Calu3 (cell line): ENCODE results near the gene TMEM235. TPM values are rescaled to one million over a fixed set of nuclear protein-coding genes. Genes with fewer than 3 reads are reported as not detected.
"Not testable (repeated sequence)": the region's sequence is repeated elsewhere in the genome, so short reads cannot be mapped to it uniquely, and the experiment has no call there.

Source experiments
- BruUV-seq: library from RNA; stranded (reverse); fragments of 400-500 nt; replicated peaks from 2 replicates; lab custom pipeline; 2021; lab: Mats Ljungman, UMichigan
- CTCF ChIA-PET: fragments of 300-600 bp; sonication (Branson Sonifier 250); formaldehyde crosslinking; loops from one replicate; lab custom pipeline; 2022; ENCODE audit warnings: antibody characterized with exemption; lab: Charles Lee
- DNase-seq: peaks from one replicate; pipeline ENCODE4 v3.0.0; 2022
- H3K27ac Mint-ChIP-seq: one replicate; pipeline ENCODE4 v1.8.0; 2022; ENCODE audit warnings: mixed read lengths; ENCODE audit not compliant: unreplicated experiment
- H3K27me3 Mint-ChIP-seq: one replicate; pipeline ENCODE4 v1.8.0; 2022; ENCODE audit warnings: mixed read lengths; ENCODE audit not compliant: unreplicated experiment
- H3K36me3 Mint-ChIP-seq: one replicate; pipeline ENCODE4 v1.8.0; 2022; ENCODE audit warnings: mild to moderate bottlenecking, moderate library complexity, mixed read lengths; ENCODE audit not compliant: insufficient read depth, unreplicated experiment
- H3K4me1 Mint-ChIP-seq: one replicate; pipeline ENCODE4 v1.8.0; 2022; ENCODE audit warnings: mild to moderate bottlenecking, low read depth, mixed read lengths; ENCODE audit not compliant: unreplicated experiment
- H3K4me3 Mint-ChIP-seq: one replicate; pipeline ENCODE4 v1.8.0; 2022; ENCODE audit warnings: mild to moderate bottlenecking, low read depth, moderate library complexity, mixed read lengths; ENCODE audit not compliant: unreplicated experiment
- H3K9me3 Mint-ChIP-seq: one replicate; pipeline ENCODE4 v1.8.0; 2022; ENCODE audit warnings: low read depth, mixed read lengths; ENCODE audit not compliant: unreplicated experiment
- intact Hi-C: fragments of 100-400 bp; cut with micrococcal nuclease; formaldehyde crosslinking; loops from one replicate; pipeline ENCODE4 v1.10.0; 2022; ENCODE audit not compliant: unreplicated experiment
- total RNA-seq: library from RNA; stranded (reverse); gene quantifications from 2 replicates; pipeline ENCODE4 v1.2.3, GENCODE V29; 2022
- TF ChIP-seq, protein P1 (sequence below): fragments of 200-600 bp; IDR thresholded peaks from one replicate; pipeline ENCODE4 v1.8.0; 2022; ENCODE audit warnings: antibody characterized with exemption; ENCODE audit not compliant: unreplicated experiment

The TMEM235 gene
- total RNA-seq, 1 experiment from 2014 or later, result not detected

- H3K36me3 Mint-ChIP-seq, result no peaks in the 10 kb centered on the region
- DNase-seq, result no peak
- intact Hi-C loops, result no loop called here
- no peak overlapping the region for H3K4me3 Mint-ChIP-seq
- no peaks in the 10 kb centered on the region for H3K9me3 Mint-ChIP-seq
- peaks cover 41% of the 10 kb centered on the region for H3K27me3 Mint-ChIP-seq
- TF ChIP-seq, protein P1, sequence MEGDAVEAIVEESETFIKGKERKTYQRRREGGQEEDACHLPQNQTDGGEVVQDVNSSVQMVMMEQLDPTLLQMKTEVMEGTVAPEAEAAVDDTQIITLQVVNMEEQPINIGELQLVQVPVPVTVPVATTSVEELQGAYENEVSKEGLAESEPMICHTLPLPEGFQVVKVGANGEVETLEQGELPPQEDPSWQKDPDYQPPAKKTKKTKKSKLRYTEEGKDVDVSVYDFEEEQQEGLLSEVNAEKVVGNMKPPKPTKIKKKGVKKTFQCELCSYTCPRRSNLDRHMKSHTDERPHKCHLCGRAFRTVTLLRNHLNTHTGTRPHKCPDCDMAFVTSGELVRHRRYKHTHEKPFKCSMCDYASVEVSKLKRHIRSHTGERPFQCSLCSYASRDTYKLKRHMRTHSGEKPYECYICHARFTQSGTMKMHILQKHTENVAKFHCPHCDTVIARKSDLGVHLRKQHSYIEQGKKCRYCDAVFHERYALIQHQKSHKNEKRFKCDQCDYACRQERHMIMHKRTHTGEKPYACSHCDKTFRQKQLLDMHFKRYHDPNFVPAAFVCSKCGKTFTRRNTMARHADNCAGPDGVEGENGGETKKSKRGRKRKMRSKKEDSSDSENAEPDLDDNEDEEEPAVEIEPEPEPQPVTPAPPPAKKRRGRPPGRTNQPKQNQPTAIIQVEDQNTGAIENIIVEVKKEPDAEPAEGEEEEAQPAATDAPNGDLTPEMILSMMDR, result no peak
- H3K27ac Mint-ChIP-seq, result no peak overlapping the region
- peaks cover 8% of the 10 kb centered on the region for H3K4me1 Mint-ChIP-seq
- BruUV-seq, result no TSS peak
- CTCF ChIA-PET, result no interaction called here
Measured at GRCh38 chr17:78234261-78234865, 2.9 kb downstream of the TMEM235 start.

DNA sequence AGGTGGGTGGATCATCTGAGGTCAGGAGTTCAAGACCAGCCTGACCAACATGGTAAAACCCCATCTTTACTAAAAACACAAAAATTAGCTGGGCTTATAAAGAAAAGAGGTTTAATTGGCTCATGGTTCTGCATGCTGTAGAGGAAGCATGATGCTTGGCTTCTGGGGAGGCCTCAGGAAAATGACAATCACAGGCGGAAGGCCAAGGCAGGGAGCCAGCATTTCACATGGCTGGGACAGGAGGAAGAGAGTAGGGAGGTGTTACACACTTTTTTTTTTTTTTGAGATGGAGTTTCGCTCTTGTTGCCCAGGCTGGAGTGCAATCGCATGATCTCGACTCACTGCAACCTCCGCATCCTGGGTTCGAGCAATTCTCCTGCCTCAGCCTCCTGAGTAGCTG, 3.6 kb downstream of the TMEM235 start:
- H3K9me3 Mint-ChIP-seq, H3K4me1 Mint-ChIP-seq, H3K27ac Mint-ChIP-seq, H3K4me3 Mint-ChIP-seq, H3K36me3 Mint-ChIP-seq, BruUV-seq, intact Hi-C loops, DNase-seq: not testable (repeated sequence)
- CTCF ChIA-PET, result interaction anchor here (0.7 kb wide), 2 partner anchors 27 to 156 kb away, joined by 3 to 4 read pairs; no protein-coding TSS in a partner anchor
- H3K27me3 Mint-ChIP-seq, result peaks cover 41% of the 10 kb centered on the region

DNA sequence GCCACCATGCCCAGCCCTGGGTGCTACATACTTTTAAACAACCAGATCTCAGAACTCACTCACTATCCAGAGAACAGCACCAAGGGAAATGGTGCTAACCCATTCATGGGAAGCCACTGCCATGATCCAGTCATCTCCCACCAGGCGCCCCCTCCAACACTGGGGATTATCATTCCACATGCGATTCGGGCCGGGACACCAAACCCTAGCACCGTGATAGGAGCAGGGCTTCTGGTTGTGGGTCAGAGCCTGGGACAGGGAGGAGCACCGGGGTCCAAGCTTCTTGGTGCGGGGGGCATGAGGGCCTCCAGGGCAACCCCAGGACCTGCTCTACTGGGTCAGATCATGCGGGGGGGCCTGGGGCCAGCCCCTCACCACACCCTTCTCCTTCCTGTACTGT, 4.5 kb downstream of the TMEM235 start:
- no peak overlapping the region for H3K27ac Mint-ChIP-seq
- no peak overlapping the region for H3K4me3 Mint-ChIP-seq
- no TSS peak for BruUV-seq
- DNase-seq, result no peak
- TF ChIP-seq, protein P1, result no peak
- no peaks in the 10 kb centered on the region for H3K36me3 Mint-ChIP-seq
- H3K4me1 Mint-ChIP-seq, result peaks cover 4% of the 10 kb centered on the region
- intact Hi-C loops, result no loop called here
- H3K9me3 Mint-ChIP-seq, result no peaks in the 10 kb centered on the region
- CTCF ChIA-PET, result interaction anchor here (0.7 kb wide), 1 partner anchor 155 kb away, joined by 3 read pairs; no protein-coding TSS in a partner anchor
- H3K27me3 Mint-ChIP-seq, result peaks cover 32% of the 10 kb centered on the region

DNA sequence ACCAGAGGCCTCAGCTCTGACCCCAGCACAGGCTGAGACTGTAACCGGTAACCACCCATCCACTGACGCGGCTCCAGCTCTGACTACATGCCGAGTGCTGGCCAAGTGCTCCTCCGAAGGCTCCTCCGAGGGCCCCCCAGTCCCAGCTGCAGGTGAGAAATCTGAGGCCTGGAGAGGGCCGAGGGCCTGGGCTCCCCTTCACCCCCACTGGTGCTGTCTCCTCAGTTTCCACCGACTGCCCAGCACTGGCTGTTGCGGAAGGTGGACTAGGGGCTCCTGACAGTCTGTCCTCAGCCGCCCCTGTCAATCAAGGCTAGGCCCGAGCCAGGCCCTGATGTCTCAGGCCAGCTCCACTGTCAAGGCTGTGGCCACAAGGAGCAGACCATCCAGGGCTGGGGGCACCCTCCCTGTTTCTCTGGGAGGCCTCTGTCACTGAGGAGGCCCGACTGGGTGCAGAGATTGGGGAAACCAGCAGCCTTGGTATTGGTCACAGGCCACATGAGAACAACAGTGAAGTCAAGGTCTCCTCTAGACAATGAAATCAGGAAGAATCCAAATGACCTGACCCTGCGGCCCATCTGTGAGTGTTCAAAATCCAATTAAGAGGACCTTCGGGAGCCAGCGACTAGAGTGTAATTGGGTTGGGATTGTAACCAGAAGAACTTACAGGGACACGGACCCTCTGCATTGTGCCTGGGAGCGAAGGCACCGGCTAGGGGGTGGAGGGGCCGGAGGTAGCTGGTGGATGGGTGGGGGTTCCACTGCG, 5.1 kb downstream of the TMEM235 start:
- intact Hi-C loops, result no loop called here
- Mint-ChIP-seq H3K4me3 (no peak overlapping the region), H3K4me1 (no peaks in the 10 kb centered on the region), H3K9me3 (no peaks in the 10 kb centered on the region), H3K27ac (no peak overlapping the region), H3K27me3 (peaks cover 26% of the 10 kb centered on the region), H3K36me3 (no peaks in the 10 kb centered on the region)
- TF ChIP-seq, protein P1, result no peak
- no TSS peak for BruUV-seq
- CTCF ChIA-PET, result interaction anchor here (0.6 kb wide), 1 partner anchor 16 kb away, joined by 3 read pairs; no protein-coding TSS in a partner anchor
- DNase-seq, result no peak
